RWPE1 (cell line): Measurements from ENCODE around the gene IRF4.

Source experiments
- CTCF ChIA-PET: fragments of 350-600 bp; sonication (Branson Sonifier 250); formaldehyde crosslinking; extraction: SDS; loops from one replicate; lab custom pipeline; 2021; lab: Yijun Ruan, JAX
- POLR2A ChIA-PET: fragments of 400-600 bp; formaldehyde crosslinking; extraction: SDS; loops from one replicate; lab custom pipeline; 2020; ENCODE audit warnings: antibody characterized with exemption; ENCODE audit not compliant: low non-redundant PET; lab: Yijun Ruan, JAX
- DNase-seq: peaks from one replicate; pipeline ENCODE4 v3.0.0; 2012; ENCODE audit warnings: low spot score
- H3K27ac ChIP-seq: fragments of 450-650 bp; 2 replicates; pipeline ENCODE4 v1.5.1; 2017
- TF ChIP-seq, protein P1 (sequence below): fragments of 450-650 bp; conservative IDR thresholded peaks from 2 replicates; pipeline ENCODE4 v1.5.1; 2017; ENCODE audit warnings: low read depth, mild to moderate bottlenecking

The IRF4 gene

DNA sequence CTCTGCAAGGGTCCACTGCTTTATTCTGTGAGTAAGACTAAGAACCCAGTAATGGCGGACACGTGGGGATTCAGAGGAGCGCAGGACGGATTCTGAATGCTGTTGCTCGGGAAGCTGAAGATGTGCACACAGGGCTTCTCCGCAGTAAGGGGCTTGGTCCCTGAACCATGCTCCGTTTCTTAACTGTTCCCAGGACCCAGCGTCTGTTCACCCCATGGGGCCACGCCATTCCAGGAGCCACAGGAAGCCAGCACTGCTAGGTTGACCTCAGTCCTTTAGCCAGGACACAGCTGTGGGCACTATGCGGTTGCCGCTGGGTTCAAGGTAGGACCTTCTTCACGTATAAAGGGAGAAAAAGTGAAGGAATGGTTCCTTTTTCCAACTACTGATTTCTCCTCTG lies 59.8 kb downstream of the IRF4 start:
- H3K27ac ChIP-seq: no peak overlapping the region
- ChIA-PET CTCF (no interaction called here), POLR2A (no interaction called here)
- DNase-seq: no peak
- TF ChIP-seq, protein P1, sequence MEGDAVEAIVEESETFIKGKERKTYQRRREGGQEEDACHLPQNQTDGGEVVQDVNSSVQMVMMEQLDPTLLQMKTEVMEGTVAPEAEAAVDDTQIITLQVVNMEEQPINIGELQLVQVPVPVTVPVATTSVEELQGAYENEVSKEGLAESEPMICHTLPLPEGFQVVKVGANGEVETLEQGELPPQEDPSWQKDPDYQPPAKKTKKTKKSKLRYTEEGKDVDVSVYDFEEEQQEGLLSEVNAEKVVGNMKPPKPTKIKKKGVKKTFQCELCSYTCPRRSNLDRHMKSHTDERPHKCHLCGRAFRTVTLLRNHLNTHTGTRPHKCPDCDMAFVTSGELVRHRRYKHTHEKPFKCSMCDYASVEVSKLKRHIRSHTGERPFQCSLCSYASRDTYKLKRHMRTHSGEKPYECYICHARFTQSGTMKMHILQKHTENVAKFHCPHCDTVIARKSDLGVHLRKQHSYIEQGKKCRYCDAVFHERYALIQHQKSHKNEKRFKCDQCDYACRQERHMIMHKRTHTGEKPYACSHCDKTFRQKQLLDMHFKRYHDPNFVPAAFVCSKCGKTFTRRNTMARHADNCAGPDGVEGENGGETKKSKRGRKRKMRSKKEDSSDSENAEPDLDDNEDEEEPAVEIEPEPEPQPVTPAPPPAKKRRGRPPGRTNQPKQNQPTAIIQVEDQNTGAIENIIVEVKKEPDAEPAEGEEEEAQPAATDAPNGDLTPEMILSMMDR: no peak

DNA sequence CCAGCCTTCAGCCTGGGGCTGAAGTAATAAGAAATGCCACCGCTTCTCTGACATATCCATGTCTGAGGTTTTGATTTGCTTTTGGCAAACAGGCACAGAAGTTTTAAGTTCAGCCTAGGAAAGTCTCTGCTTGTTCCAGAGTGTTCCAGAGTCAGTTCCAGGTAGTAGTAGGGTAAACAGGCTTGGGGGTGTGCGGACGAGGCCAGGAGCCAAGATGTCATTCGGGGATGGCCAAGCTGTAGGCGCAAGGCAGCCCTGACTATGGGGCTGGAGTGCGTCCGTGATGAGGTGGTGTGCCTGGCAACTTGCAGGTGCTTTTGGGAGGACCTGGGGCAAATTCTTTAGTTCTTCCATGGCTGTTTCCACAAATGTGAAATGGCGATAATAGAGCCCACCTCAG lies 60.3 kb downstream of the IRF4 start:
- H3K27ac ChIP-seq: no peak overlapping the region
- ChIA-PET POLR2A (no interaction called here), CTCF (no interaction called here)
- TF ChIP-seq, protein P1: no peak
- DNase-seq: no peak

DNA sequence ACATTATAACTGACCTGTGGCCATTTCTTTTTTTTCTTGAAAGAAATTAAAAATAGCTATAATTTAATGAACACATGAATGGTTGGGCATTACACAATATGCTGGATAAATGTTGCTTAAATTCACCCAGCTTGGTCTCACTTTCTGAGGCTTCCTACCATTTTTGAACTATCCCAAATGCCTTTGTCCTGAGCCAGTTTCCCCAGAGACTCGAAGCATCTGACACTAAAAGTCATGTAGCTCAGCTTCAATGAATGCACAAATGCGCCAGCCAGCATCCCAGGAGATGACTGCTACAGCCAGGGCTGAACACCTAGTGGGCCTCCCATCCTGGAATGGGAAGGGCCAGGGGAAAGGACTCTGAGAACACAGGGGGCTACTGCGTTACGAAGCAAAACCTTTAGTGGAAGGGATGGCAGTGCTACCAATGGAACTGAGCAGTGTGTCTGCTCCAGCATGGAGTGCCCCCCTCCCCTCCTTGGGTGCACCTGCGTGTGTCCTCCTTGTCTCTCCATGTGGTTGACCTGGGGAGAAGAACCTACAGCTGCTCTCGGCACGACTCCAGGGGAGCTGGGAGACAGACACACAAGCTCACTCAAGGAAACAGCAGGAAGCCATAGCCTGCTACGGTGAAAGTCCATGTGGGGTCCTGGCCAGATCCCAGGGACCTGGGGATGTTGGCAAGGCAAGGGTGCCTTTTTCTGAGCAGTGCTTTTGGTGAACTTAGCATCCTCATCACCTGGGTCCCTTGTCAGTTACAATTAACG lies 60.9 kb downstream of the IRF4 start:
- TF ChIP-seq, protein P1: no peak
- ChIA-PET CTCF (interaction anchor here (0.6 kb wide), 1 partner anchor 8 kb away, joined by 4 read pairs; no protein-coding TSS in a partner anchor), POLR2A (no interaction called here)
- no peak for DNase-seq
- H3K27ac ChIP-seq: no peak overlapping the region

DNA sequence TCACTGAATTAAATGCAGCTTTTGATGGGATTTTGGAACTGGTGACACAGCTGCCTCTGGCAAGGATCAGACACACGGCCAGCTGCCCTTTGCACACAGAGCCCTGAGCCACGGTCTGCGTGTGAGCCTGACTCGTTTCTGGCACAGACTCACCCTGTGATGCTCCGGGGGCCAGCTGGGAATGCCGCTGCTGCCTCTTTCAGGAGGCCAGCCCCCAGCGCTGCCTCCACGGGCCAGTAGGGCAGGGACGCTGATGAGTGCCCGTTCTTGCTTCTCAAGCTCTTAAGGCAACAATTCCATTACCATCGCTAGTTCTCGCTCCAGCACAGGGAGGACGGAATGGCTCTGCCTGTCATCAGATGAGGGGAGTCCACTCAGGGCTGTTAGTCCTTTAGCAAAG lies 61.6 kb downstream of the IRF4 start:
- POLR2A ChIA-PET: no interaction called here

DNA sequence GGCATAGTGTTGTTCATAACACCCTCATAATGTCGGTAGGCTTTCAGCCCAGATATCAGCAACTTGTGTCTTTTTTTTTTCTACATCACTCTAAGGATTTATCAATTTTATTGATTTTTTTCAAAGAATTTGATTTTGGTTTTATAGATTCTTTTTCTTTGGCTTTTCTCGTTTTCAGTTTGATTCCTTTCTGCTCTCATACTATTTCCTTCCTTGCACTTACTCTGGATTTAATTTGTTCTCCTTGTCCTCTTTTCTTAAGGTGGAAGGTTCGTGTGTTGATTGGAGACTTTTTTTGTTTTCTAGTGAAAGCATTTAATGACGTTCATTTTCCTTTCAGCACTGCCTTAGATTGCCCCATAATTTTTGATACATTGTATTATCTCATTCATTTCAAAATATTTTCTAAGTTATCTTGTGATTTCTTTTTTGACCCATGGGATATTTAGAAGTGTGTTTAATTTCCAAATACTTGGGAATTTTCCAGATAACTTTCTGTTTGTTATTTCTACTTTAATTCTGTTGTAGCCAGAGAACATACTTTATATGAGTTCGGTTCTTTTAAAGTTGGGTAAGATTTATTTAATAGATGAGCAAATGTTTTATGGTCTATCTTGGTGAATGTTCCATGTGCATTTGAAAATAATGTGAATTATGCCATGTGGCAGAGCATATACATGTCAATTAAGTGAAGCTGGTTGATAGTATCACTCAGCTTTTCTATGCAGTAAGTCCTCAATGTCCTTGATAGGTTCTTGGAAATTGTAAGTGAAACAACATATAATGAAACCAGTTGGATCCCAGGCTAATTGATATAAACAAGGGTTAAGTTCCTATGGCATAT lies 62.8 kb downstream of the IRF4 start:
- TF ChIP-seq, protein P1: no peak
- ChIA-PET CTCF (no interaction called here), POLR2A (no interaction called here)
- no peak for DNase-seq
- no peak overlapping the region for H3K27ac ChIP-seq

More for the DNA sequence above, 61.6 kb downstream of the IRF4 start:
- no peak overlapping the region for H3K27ac ChIP-seq
- no peak for DNase-seq
- CTCF ChIA-PET: no interaction called here
- TF ChIP-seq, protein P1: no peak

DNA sequence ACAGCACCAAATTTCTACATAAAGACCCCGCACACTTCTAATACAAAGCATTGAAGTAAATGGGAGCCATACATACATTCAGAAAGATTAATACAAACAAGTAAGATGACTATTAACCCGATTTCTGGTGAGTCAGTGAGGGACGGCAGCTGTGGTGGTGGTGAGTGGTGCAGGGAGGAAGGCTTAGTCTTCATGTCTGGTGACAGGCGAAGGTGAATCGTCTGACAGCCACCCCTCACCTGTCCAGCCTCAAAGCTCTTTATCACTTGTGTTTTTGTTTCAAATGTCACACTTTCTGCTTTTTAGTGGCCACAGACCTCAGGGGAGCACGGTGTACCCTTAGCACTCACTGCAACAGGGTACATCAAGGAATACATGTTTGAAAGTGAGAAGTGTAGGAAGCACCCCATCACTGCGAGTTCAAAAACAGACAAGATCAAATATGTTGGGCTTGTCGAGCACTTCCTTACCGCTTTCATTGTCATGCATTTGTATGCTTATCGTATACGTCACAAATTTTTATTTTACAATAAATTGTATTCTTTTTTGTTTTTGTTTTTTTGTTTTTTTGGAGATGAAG lies 63.5 kb downstream of the IRF4 start:
- POLR2A ChIA-PET: no interaction called here
- no peak overlapping the region for H3K27ac ChIP-seq
- CTCF ChIA-PET: no interaction called here
- peak; percentile 11 for DNase-seq
- TF ChIP-seq, protein P1: no peak
